GM18505 (cell line): ENCODE measurements around the gene KIAA0825.
A peak's percentile ranks its signal among the peaks of the same experiment; 100 is the strongest.
"Not testable (repeated sequence)": the region's sequence is repeated elsewhere in the genome, so short reads cannot be mapped to it uniquely, and the experiment has no call there.

Experiments
- ATAC-seq: cut with Tn5 transposase; IDR thresholded peaks from one replicate; pipeline ENCODE4 v1.9.1; 2021; ENCODE audit not compliant: unreplicated experiment
- POLR2A ChIP-seq: IDR thresholded peaks from 4 replicates; pipeline ENCODE4 v1.6.1; 2011; ENCODE audit warnings: borderline replicate concordance; ENCODE audit not compliant: insufficient read depth, insufficient read length; ENCODE audit errors: extremely low read depth

The KIAA0825 gene

DNA sequence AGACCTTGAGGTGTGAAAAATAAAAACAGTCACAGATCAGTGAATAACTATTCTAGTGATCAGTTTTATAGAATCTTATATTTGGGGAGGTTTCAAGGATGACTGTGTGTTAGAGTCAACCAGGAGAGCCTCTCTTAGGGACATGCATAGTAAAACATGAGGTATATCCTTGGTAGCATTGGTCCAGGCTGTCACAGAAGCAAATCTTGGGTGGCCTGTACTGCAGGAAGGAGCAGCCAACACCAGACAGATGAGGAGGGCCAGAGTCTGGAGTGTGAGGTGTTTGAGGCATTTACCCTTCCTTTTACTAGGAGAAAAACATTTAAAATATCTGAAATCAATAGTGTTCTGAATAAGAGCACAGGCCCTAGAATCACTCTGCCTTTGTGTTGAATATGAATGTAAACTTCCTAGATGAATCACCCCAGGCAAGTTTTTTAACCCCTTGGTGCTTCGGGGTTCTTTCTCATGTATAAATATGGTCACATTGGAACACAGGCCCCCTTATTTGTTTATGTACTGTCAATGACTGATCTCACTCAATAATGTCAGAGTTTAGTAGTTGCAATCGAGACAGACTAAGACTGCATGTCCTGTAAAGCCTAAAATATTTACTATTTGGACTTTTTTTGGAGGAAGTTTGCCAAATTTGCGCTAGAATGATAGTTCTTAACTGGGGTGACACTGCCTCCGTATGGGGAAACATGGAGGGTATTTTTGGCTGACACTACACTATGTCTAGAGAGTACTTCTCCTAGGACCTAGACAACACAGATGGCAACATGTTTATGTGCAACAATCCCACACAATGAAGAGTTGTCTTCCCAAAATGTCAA, 460.5 kb downstream of the KIAA0825 start:
- TF ChIP-seq POLR2A, result no peak

DNA sequence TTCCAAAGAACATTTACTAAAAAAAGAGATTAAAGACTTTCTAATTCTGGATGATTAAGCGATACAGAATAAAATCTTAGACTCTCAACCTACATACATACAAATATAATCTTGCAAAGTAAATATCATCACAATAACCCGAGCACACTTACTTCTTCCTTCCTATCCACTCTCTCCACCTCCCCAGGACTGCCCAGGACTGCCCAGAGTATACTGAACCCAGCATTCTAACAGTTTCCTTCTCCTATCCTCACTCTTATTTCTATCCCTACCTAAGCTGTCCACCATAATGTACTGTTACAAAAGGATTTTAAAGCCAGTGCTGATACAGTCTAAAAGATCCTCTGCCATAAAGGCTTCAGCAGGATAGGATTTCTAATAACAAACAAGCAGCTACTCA, 463.7 kb downstream of the KIAA0825 start:
- TF ChIP-seq POLR2A, result no peak
- ATAC-seq, result no peak

More for the DNA sequence above, 460.5 kb downstream of the KIAA0825 start:
- no peak for ATAC-seq

DNA sequence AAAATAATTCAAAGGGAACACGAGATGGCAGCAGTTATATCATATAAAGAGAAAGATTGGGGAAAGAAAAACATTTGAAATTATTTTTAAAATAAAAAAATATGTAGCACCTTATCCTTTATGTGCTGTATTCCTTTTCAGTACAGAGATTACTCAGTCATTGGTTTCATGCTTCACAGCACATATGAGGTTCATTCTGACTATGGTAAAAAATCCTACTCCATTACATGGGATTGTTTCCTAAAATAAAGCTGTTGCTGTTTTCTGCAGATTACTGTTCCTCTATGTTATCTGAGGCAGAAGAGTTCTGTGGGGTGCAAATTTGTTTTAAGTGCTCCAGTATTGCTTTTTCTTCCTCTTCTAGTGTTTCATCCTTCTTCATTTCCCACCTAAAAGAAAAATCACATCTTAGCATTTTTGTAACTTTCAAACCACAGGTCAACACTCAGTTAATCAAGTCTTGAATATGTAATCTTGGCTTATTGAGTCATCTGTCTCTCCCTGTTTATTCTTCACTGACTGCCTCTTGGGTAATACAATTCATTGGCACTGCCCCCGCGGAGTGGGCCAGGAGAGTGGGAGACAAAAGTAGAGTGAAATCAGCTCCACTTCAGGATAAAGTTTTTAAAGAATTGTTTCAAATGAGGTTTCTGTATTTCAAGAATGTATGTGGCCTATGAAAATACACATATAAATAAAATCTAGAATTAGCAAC, 464.5 kb downstream of the KIAA0825 start:
- TF ChIP-seq POLR2A, result no peak
- no peak for ATAC-seq

GRCh38 chr5:94143621-94144020, 474.8 kb downstream of the KIAA0825 start:
- ATAC-seq, result not testable (repeated sequence)

DNA sequence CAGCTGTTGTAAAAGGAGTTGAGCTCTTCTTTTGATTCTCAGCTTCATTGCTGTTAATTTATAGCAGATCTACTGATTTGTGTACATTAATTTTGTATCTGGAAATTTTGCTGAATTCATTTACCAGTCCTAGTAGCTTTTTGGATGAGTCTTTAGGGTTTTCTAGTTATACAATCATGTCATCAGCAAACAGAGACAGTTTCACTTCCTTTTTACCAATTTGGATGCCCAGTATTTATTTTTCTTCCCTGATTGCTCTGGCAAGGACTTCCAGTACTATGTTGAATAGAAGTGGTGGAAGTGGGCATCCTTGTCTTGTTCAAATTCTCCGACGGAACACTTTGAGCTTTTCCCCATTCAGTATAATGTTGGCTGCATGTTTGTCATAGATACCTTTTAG, 478.1 kb downstream of the KIAA0825 start:
- TF ChIP-seq POLR2A, result no peak
- ATAC-seq, result no peak

DNA sequence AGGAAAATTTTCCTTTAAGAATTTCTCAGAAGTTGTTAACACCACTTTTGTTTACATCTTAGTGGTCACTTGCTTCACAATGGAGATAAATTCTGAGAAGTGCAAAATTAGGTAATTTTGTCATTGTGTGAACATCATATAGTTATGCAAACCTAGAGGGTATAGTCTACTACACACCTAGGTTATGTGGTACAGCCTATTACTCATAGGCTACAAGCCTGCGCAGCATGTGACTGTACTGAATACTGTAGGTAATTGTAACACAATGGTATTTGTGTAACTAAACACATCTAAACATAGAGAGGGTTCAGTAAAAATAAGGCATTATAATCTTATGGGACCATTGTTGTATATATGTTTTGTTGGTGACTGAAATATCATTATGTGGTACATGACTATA, 488.3 kb downstream of the KIAA0825 start:
- no peak for TF ChIP-seq POLR2A
- ATAC-seq, result no peak

- no peak for TF ChIP-seq POLR2A
- no peak for ATAC-seq
These were observed 493.3 kb downstream of the KIAA0825 start for GRCh38 chr5:94125107-94125506.

DNA sequence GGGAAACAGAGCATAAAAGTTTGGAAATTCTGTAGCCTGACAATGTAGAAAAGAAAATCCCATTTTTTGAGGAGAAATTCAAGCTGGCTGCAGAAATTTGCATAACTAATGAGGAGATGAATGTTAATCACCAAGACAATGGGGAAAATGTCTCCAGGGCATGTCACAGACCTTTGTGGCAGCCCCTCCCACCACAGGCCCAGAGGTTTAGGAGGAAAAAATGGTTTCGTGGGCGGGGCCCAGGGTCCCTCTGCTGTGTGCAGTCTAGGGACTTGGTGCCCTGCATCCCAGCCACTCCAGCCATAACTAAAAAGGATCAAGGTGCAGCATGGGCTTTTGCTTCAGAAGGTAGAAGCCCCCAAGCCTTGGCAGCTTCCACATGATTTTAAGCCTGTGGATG, 502.1 kb downstream of the KIAA0825 start:
- not testable (repeated sequence) for ATAC-seq

GRCh38 chr5:94113087-94113486, 505.3 kb downstream of the KIAA0825 start:
- TF ChIP-seq POLR2A, result no peak
- ATAC-seq, result no peak

DNA sequence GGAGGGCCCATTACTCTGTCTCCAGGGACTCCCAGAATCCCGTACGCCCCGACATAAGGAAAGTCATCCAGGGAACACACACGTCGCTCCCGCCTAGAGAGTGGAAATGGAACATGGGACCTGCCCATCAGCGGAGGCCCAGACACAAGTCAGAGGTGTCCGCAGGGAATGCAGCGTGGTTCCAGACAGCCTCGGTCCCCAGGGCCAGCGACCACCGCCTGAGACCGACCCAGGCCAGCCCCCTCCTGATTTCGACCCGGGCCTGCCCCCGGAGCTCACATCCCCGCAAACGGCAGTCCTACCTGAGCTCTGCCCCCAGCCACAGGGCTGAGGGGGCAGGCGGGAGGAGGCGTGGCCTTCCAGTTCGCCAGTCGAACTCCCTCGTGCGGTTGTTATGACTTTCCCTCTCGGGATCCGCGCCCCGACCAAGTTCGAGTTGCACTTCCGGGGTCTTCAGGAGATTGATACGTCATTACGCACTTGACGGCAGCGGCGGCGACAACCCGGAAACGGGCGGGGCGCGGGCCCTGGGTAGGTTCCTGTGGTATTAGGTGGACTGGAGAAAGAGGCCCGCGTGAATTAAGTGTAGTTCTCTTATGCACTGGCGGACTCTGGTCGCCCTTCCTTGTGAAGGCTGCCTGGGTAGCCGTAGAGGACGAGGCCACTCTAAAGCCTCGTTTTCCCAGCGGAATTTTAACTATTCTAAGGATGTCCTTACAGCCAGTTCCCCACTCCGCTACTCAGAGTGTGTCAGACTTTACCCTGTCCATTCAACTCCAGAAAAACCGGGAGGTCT, 507.0 kb downstream of the KIAA0825 start:
- TF ChIP-seq POLR2A, result peak; percentile 75
- ATAC-seq, result peak; percentile 100

- ATAC-seq, result no peak
- TF ChIP-seq POLR2A, result no peak
These were observed 514.7 kb downstream of the KIAA0825 start for GRCh38 chr5:94103514-94104245.
